ENCODE measurements around the gene LRRIQ3. TPM values are rescaled to one million over a fixed set of nuclear protein-coding genes. Genes with fewer than 3 reads are reported as not detected.

Gene LRRIQ3
- polyA plus RNA-seq, 3 donors = 0.08 to 0.35 TPM; not detected in 1

GRCh38 chr1:74113333-74113732 is 84.6 kb downstream of the LRRIQ3 start:
- no peak for TF ChIP-seq CTCF (IDR thresholded peaks at IDR 0.05)
- H3K27ac Mint-ChIP-seq = no peak overlapping the region
- H3K9me3 Mint-ChIP-seq = peaks cover 0 to 6% (median 0%) of the 10 kb centered on the region in 7 donors
- H3K9ac ChIP-seq (ENCODE audit: insufficient read depth, low read length, poor library complexity, severe bottlenecking) = no peak overlapping the region
- H3K4me1 Mint-ChIP-seq = no peaks in the 10 kb centered on the region
- no peaks in the 10 kb centered on the region for H3K79me2 ChIP-seq (ENCODE audit: insufficient read depth, low read length)
- H3K4me1 ChIP-seq (ENCODE audit: control insufficient read depth in 1 of 2, insufficient read depth in 2 of 2, low read length in 2 of 2) = no peaks in the 10 kb centered on the region
- no peaks in the 10 kb centered on the region for H3K27me3 ChIP-seq (ENCODE audit: control insufficient read depth in 2 of 2, insufficient read depth in 2 of 2, low read length in 2 of 2)
- WGBS (ENCODE audit: insufficient coverage) = no CpG with 5 or more reads among the region's 3 CpGs
- H3K4me3 Mint-ChIP-seq = no peak overlapping the region
- no peak for DNase-seq
- H3K36me3 ChIP-seq (replicated peaks in 1 of 2; ENCODE audit: control insufficient read depth in 1 of 2, insufficient read depth in 2 of 2, low read length in 2 of 2) = no peaks in the 10 kb centered on the region
- no peak overlapping the region for H3K4me2 ChIP-seq (replicated peaks; ENCODE audit: extremely low read depth, low read length, poor library complexity, severe bottlenecking)
- intact Hi-C loops (cut with micrococcal nuclease) = no loop called here
- no peaks in the 10 kb centered on the region for H3K27me3 Mint-ChIP-seq (ENCODE audit: low read depth in 3 of 3)
- H3K27ac ChIP-seq (ENCODE audit: low read depth in 1 of 2, low read length in 2 of 2) = no peak overlapping the region
- no peaks in the 10 kb centered on the region for H3K36me3 Mint-ChIP-seq
- H3K9me3 ChIP-seq (replicated peaks in 1 of 2; ENCODE audit: control insufficient read depth in 1 of 2, insufficient read depth in 1 of 2, low read length in 2 of 2) = no peaks in the 10 kb centered on the region
- H2AFZ ChIP-seq (ENCODE audit: insufficient read depth, low read depth, low read length, poor library complexity, severe bottlenecking) = no peak overlapping the region
- H4K20me1 ChIP-seq (ENCODE audit: insufficient read depth, low read length) = no peaks in the 10 kb centered on the region
- H3K4me3 ChIP-seq (replicated peaks in 1 of 3; ENCODE audit: low read depth in 2 of 3, low read length in 3 of 3) = no peak overlapping the region

DNA sequence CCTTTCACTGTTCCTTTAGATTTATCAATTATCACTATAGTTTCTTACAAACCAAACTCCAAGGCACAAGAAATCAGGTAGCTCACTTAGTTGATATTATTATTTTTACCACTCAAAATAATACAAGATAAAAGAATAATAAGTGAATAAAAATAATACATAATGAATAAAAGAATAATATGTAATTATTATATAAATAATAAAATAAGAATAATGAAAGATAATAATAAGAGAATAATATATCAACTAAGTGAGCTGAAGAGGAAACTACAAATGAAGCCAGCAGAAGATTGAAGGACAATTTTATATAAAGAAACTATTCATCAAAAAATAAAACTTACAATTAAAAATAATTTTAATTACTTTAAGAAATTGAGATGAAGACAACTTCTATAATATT is 90.6 kb downstream of the LRRIQ3 start:
- Histone ChIP-seq H3K4me3 (replicated peaks in 1 of 3; ENCODE audit: low read depth in 2 of 3, low read length in 3 of 3) (no peak overlapping the region), H3K27me3 (ENCODE audit: control insufficient read depth in 2 of 2, insufficient read depth in 2 of 2, low read length in 2 of 2) (no peaks in the 10 kb centered on the region), H3K79me2 (ENCODE audit: insufficient read depth, low read length) (no peaks in the 10 kb centered on the region), H4K20me1 (ENCODE audit: insufficient read depth, low read length) (no peaks in the 10 kb centered on the region), H3K4me2 (replicated peaks; ENCODE audit: extremely low read depth, low read length, poor library complexity, severe bottlenecking) (no peak overlapping the region), H3K36me3 (replicated peaks in 1 of 2; ENCODE audit: control insufficient read depth in 1 of 2, insufficient read depth in 2 of 2, low read length in 2 of 2) (no peaks in the 10 kb centered on the region), H3K27ac (ENCODE audit: low read depth in 1 of 2, low read length in 2 of 2) (no peak overlapping the region), H2AFZ (ENCODE audit: insufficient read depth, low read depth, low read length, poor library complexity, severe bottlenecking) (no peak overlapping the region), H3K9me3 (replicated peaks in 1 of 2; ENCODE audit: control insufficient read depth in 1 of 2, insufficient read depth in 1 of 2, low read length in 2 of 2) (no peaks in the 10 kb centered on the region), H3K4me1 (ENCODE audit: control insufficient read depth in 1 of 2, insufficient read depth in 2 of 2, low read length in 2 of 2) (no peaks in the 10 kb centered on the region), H3K9ac (ENCODE audit: insufficient read depth, low read length, poor library complexity, severe bottlenecking) (no peak overlapping the region)
- Mint-ChIP-seq H3K36me3 (no peaks in the 10 kb centered on the region), H3K27me3 (ENCODE audit: low read depth in 3 of 3) (no peaks in the 10 kb centered on the region), H3K4me1 (no peaks in the 10 kb centered on the region), H3K9me3 (peaks cover 0 to 2% (median 0%) of the 10 kb centered on the region in 7 donors), H3K27ac (no peak overlapping the region), H3K4me3 (no peak overlapping the region)
- no peak for DNase-seq
- intact Hi-C loops (cut with micrococcal nuclease) = no loop called here
- no peak for TF ChIP-seq CTCF (IDR thresholded peaks at IDR 0.05)

All from CD14-positive monocyte (primary cell).